ACC112 (cell line): ENCODE results near the gene MST1.

Experiments used
- H2AFZ ChIP-seq: fragments of 200-600 bp; sonication (generic); one replicate; pipeline ENCODE4 v1.6.0; 2017; ENCODE audit warnings: antibody characterized with exemption, low read length; ENCODE audit not compliant: unreplicated experiment
- H3K27ac ChIP-seq: fragments of 200-600 bp; sonication (generic); 2 replicates; pipeline ENCODE4 v1.5.1; 2014; ENCODE audit warnings: low read depth, mild to moderate bottlenecking, antibody characterized with exemption, low read length, moderate library complexity
- H3K27me3 ChIP-seq: fragments of 200-600 bp; sonication (generic); 2 replicates; pipeline ENCODE4 v1.6.1; 2014; ENCODE audit warnings: mild to moderate bottlenecking, antibody characterized with exemption, low read length, moderate library complexity, mixed read lengths; ENCODE audit not compliant: insufficient read depth
- H3K36me3 ChIP-seq: fragments of 200-600 bp; sonication (generic); 2 replicates; pipeline ENCODE4 v1.6.1; 2016; ENCODE audit warnings: mild to moderate bottlenecking, antibody characterized with exemption, low read length, moderate library complexity, mixed read lengths; ENCODE audit not compliant: insufficient read depth
- H3K4me1 ChIP-seq: fragments of 200-600 bp; sonication (generic); one replicate; pipeline ENCODE4 v1.6.1; 2016; ENCODE audit warnings: low read length, mixed read lengths; ENCODE audit not compliant: insufficient read depth, unreplicated experiment, control insufficient read depth
- H3K4me3 ChIP-seq: fragments of 200-600 bp; sonication (generic); 2 replicates; pipeline ENCODE4 v1.5.1; 2014; ENCODE audit warnings: mild to moderate bottlenecking, low read depth, low read length
- H3K79me2 ChIP-seq: fragments of 200-600 bp; sonication (generic); one replicate; pipeline ENCODE4 v1.6.0; 2016; ENCODE audit warnings: low read length; ENCODE audit not compliant: control insufficient read depth, unreplicated experiment, insufficient read depth

The MST1 gene

DNA sequence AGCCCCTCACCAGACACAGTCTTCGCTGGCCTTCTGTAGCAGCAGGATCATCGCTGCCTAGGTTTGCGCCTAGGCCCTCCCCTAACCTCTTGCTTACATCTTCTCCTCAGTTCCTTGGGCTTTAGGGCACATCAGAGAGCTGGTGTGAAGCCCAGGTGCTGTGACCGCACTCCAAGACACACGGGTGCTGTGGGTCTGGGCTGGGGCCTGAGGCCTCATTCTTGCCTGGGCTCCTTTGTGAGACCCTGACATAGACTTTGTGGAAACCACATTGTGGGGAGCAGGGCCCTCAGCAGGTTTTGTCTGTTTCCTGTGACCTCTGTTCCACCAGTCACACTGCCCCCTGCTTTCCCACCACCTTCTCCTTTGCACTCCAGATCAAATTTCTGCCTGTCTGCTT, 22.2 kb upstream of the MST1 start:
- H3K27ac ChIP-seq, result no peak overlapping the region
- no peak overlapping the region for H3K4me3 ChIP-seq
- H3K36me3 ChIP-seq, result no peaks in the 10 kb centered on the region
- no peaks in the 10 kb centered on the region for H3K79me2 ChIP-seq
- no peak overlapping the region for H2AFZ ChIP-seq
- no peaks in the 10 kb centered on the region for H3K4me1 ChIP-seq
- no peaks in the 10 kb centered on the region for H3K27me3 ChIP-seq

DNA sequence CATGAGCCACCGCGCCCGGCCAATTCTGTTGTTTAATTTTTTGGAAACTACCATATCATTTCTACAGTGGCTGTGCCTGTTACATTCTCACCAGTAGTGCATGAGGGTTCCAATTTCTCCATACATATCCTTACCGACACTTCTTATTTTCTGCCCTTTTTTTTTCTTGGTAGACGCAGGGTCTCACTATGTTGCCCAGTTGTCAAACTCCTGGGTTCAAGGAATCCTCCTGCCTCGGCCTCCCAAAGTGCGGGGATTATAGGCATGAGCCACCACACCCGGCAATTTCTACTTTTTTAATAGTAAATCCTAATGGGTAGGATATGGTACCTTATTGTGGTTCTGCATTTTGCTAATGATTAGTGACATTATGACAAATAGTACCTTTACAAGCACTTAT, 20.6 kb upstream of the MST1 start:
- H3K27ac ChIP-seq, result no peak overlapping the region
- no peaks in the 10 kb centered on the region for H3K27me3 ChIP-seq
- no peak overlapping the region for H2AFZ ChIP-seq
- no peaks in the 10 kb centered on the region for H3K36me3 ChIP-seq
- H3K4me1 ChIP-seq, result no peaks in the 10 kb centered on the region
- no peaks in the 10 kb centered on the region for H3K79me2 ChIP-seq
- H3K4me3 ChIP-seq, result no peak overlapping the region

DNA sequence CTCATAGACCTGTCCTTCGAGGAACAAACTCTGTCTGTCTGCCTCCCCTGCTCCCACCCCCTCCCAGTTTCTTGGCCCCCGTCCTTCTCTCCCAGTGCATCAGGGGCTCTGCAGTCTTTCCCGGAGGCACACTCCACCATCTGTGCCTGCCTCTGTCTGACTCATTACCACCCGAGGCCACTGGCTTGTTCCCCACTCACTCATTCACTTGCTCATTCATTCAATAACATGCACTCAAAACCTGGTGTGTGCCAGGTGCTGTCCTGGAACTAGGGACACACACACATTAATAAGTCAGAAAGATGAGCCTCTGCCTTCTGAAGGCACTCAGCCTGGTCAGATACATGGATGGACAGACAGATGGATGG, 17.8 kb upstream of the MST1 start:
- Histone ChIP-seq H3K36me3 (no peaks in the 10 kb centered on the region), H3K4me3 (no peak overlapping the region), H3K79me2 (no peaks in the 10 kb centered on the region), H3K27me3 (no peaks in the 10 kb centered on the region), H2AFZ (no peak overlapping the region), H3K4me1 (no peaks in the 10 kb centered on the region), H3K27ac (no peak overlapping the region)

DNA sequence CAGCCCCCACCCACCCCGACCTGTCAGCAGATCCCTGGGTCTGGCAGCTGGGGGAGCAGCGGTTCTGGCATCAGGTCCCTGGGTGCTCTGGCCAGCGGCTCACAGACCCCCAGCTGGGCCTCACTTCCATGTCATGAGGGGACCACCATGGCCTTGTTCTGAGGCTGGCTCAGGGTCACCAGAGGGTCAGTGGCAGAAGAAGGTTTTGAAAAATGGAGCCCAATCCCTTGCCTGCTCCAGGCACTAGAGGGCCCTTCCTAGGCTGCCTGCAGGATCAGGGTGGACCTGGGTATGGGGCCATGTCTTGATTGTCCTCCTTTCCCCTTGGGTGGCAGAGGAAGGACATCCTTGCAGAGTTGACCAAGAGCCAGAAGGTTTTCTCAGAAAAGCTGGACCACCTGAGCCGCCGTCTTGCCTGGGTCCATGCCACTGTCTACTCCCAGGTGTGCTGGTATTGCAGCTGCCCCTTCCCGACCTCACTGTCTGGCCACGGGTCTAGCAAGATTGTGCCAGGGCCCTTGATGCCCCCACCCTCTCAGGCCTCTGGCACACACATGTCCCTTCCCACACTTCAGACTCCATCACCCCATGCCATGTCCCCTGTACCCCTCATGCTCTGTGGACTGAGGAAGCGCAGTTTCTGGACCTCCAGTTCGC, 17.3 kb upstream of the MST1 start:
- no peaks in the 10 kb centered on the region for H3K36me3 ChIP-seq
- no peaks in the 10 kb centered on the region for H3K4me1 ChIP-seq
- H3K27ac ChIP-seq, result no peak overlapping the region
- no peaks in the 10 kb centered on the region for H3K79me2 ChIP-seq
- H3K4me3 ChIP-seq, result no peak overlapping the region
- H3K27me3 ChIP-seq, result no peaks in the 10 kb centered on the region
- H2AFZ ChIP-seq, result no peak overlapping the region

DNA sequence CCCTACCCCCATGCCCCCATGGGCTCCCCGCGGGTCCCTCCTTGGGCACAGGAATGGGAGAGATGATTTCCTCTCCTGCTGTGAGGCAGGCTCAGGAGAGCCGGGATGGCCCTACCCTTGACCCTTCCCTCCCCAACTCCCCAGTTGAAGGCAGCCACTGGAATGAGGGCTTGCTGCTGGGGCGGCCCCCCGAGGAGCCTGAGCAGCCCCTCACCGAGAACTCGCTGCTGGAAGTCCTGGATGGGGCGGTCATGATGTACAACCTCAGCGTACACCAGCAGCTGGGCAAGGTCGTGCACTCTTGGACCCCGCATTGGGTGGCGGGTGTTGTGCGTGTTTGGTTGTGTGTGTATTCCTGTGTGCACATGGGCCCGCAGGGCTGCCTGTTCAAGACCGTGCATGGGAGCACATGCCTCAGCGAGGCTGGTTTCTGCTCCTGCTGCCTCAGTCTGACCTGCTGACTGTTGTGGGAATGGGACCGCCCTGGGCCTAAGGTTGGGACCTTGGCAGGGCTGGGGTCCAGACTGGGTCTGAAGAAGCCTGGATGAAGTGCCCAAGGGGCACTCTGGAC, 16.2 kb upstream of the MST1 start:
- Histone ChIP-seq H3K36me3 (no peaks in the 10 kb centered on the region), H3K79me2 (no peaks in the 10 kb centered on the region), H3K4me3 (no peak overlapping the region), H2AFZ (no peak overlapping the region), H3K27ac (no peak overlapping the region), H3K4me1 (no peaks in the 10 kb centered on the region), H3K27me3 (no peaks in the 10 kb centered on the region)

DNA sequence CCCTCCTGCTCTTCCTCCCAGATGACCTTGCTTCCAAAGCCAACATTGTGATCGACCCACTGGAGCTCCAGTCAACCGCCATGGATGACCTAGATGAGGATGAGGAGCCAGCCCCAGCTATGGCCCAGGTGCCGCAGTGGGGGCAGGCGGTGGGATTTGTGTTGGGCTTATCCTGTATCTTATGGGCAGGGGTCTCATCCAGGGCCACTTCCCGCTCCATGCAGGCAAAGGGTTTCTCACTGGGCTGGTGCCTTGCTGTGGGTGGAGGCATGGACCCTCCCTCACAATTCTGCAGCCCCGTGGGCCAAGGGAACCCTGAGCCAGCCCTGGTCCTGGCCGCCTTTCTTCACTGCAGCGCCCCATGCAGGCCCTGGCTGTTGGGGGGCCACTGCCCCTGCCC, 15.4 kb upstream of the MST1 start:
- Histone ChIP-seq H3K79me2 (no peaks in the 10 kb centered on the region), H2AFZ (no peak overlapping the region), H3K4me3 (no peak overlapping the region), H3K27ac (no peak overlapping the region), H3K27me3 (no peaks in the 10 kb centered on the region), H3K36me3 (no peaks in the 10 kb centered on the region), H3K4me1 (no peaks in the 10 kb centered on the region)

DNA sequence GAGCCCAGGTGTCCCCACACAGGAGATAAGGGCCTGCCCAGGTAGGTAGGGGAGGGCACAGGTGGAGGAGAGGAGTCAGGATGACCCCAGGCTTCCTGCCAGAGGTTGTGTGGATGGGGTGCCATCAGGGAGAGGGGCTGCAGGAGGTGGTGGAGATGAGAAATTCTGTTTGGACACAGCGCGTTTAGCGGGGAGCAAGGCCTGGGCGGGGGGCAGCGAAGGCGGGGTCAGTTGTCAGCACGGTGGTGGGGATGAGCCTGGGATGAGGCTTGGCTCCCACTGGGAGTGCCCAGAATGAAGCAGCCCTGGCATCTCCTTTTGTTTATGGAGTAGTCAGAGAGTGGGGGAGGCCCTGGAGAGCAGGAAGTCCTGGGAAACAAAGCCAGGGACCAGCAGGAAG, 14.7 kb upstream of the MST1 start:
- peaks cover 5% of the 10 kb centered on the region for H3K4me1 ChIP-seq
- no peak overlapping the region for H3K27ac ChIP-seq
- no peaks in the 10 kb centered on the region for H3K36me3 ChIP-seq
- H2AFZ ChIP-seq, result no peak overlapping the region
- no peaks in the 10 kb centered on the region for H3K79me2 ChIP-seq
- no peak overlapping the region for H3K4me3 ChIP-seq
- no peaks in the 10 kb centered on the region for H3K27me3 ChIP-seq

DNA sequence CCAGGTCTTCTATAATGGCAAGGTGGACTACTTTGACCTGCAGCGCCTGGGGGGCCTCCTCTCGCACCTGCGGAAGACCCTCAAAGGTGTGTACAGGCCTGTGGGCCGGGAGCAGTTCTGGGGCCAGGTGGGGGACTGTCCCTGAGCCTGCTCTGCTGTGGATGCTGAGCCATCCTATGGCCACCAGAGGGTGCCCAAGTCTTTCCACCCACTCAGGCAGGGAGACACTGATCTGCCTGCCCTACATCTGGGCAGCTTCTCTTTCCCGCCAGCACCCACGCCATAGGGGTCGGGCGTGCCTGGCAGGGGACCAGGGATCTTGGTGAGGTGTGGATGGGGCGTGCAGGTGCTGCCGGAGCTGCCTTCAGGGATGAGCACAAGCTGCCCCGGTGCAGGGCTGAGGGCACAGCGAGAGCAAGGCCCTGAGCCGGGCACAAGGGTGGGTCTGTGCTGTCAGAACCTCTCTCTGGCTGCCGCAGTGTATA, 14.2 kb upstream of the MST1 start:
- Histone ChIP-seq H3K4me3 (no peak overlapping the region), H3K27me3 (no peaks in the 10 kb centered on the region), H3K27ac (no peak overlapping the region), H3K36me3 (no peaks in the 10 kb centered on the region), H3K79me2 (no peaks in the 10 kb centered on the region), H3K4me1 (peaks cover 9% of the 10 kb centered on the region), H2AFZ (no peak overlapping the region)

DNA sequence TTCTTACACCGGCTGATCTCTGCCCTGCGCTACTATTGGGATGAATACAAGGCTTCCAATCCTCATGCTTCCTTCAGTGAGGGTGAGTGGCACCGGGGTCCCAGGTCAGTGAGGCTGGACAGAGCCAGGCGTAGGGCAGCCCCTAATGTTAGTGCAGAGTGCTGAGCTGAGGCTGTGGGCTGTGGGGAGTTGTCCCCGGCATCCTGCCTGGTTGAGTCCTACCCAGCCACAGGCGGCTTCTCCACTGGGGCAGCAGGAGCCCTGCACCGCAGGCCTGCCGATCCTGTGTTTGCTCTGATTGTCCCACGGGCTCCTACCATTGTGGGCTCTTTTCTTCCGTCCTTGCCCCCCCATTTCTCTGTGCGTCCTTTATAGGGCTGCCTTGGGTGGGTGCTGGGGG, 13.4 kb upstream of the MST1 start:
- no peaks in the 10 kb centered on the region for H3K27me3 ChIP-seq
- H3K79me2 ChIP-seq, result no peaks in the 10 kb centered on the region
- H3K27ac ChIP-seq, result no peak overlapping the region
- H3K4me3 ChIP-seq, result no peak overlapping the region
- no peak overlapping the region for H2AFZ ChIP-seq
- H3K4me1 ChIP-seq, result peaks cover 9% of the 10 kb centered on the region
- no peaks in the 10 kb centered on the region for H3K36me3 ChIP-seq

DNA sequence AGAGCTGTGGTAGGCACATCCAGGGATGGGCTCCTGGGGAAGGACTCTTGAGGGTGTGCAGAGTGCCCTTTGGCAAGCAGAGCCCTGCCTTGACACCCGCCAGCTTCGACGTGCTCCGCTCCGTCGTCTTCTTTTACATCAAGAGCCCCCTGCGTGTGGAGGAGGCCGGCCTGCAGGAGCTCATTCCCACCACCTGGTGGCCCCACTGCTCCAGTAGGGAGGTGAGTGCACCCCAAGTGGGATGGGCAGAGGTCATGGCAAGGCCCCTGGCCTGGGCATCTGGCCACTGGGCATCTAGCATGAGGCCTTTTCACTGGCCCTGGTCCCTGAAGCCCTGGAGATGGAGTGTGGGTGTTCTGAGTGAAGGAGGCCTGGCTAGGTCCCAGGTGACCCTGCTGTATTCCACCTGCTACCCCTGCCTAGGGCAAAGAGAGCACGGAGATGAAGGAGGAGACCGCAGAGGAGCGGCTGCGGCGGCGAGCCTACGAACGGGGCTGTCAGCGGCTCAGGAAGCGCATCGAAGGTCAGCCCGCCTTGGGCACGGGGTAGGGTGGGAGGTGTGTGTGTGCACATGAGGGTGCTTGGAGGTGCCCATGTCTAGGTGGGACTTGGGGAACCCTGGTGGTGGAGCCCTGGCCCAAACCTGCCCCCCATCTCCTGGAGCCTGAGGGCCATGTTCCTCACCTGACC, 12.3 kb upstream of the MST1 start:
- no peak overlapping the region for H3K27ac ChIP-seq
- no peak overlapping the region for H2AFZ ChIP-seq
- H3K27me3 ChIP-seq, result no peaks in the 10 kb centered on the region
- no peak overlapping the region for H3K4me3 ChIP-seq
- peaks cover 9% of the 10 kb centered on the region for H3K4me1 ChIP-seq
- no peaks in the 10 kb centered on the region for H3K36me3 ChIP-seq
- H3K79me2 ChIP-seq, result no peaks in the 10 kb centered on the region
